CD4-positive, alpha-beta T cell treated with Interleukin-10 for 1 hour (primary cell): ENCODE measurements around the gene SV2B.
A peak's percentile ranks its signal among the peaks of the same experiment; 100 is the strongest.

ENCODE experiments used
- DNase-seq: peaks from one replicate; pipeline ENCODE4 v3.0.0-alpha.2; 2020

Gene SV2B

DNA sequence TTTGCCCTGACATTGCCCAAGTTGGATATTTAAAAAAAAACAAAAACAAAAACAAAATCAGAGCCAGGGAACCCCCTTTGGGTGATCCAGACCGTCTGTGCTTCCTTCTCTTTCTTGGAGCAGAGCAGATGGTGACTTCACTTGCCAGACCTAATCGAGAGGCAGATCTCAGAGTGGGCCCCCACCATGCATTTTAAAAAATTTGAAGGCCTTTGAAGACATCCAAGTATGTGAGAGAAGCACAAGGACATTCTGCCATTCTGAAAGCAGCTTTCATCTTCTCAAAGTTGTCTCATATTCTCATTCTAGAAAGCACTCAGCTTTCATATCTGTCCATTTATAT is 93.3 kb downstream of the SV2B start:
- DNase-seq = no peak

DNA sequence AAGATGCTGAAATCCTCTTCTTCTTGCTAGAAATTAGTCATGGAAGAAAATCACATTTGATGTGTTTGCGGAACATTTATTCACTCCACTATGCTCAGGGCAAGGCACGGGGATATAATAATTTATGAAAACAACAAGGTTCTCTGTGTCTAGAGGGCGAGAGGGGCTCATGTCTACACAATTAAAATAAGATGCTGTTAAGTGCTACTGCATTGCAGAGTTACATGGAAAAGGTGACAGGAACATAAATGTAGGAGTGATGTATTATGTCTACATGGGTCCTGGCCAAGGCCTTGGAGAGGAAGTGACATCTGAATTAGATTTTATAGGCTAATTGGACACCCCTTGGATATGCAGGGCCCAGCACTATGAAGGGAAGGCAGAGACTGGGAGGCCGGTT is 96.1 kb downstream of the SV2B start:
- DNase-seq = no peak

DNA sequence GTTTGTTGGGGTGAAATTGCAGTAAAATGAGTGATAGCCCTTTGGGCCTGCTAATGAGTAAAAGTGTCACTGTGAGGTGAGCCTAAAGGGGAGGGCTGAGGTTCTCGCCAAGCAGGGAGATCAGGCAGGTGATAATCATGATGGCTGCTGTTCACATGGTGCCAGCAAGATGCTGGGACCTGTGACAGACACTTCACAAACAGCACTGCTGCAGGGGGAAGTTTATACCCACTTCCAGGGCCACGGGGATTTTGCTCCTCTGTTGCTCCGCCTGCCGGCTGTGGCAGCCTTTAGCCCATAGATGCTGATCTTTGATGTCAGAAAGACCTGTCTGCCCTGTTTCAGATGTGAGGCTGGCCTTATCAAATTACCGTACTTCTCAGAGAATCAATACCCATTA is 96.7 kb downstream of the SV2B start:
- no peak for DNase-seq

- DNase-seq = no peak
Measured at GRCh38 chr15:91199511-91199910, 99.5 kb downstream of the SV2B start.

- no peak for DNase-seq
Measured at GRCh38 chr15:91200101-91200754, 100.2 kb downstream of the SV2B start.

- DNase-seq = no peak
Measured at GRCh38 chr15:91202510-91203102, 102.5 kb downstream of the SV2B start.

DNA sequence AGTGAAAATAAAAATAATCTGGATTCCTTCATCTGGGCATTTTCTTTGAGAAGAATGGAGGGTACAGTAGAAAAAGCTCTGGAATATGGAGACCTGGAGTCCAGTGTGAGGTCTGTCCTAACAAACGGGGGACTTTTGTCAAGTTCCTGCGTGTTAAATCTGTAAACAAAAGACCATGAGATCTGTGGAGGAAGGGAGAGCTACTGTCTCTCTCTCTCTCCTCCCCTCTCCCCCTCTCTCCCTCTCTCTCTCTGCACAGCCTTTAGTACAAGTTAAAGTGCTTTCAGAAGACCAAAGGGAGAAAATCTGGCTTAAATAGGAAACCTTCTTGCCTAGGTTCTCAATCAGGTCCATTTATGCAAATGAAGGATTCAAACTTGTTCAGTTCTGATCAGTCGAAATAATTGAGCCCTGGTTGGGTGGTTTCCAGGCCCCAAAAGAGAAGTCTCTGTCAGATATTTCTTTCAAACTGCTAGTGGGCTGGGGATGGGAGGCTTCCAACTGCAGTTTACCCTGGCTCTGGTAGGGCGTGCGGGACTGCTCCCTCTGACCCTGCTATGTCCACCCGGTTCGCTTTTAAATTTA is 103.7 kb downstream of the SV2B start:
- no peak for DNase-seq

GRCh38 chr15:91208371-91208770 is 108.3 kb downstream of the SV2B start:
- DNase-seq = no peak

DNA sequence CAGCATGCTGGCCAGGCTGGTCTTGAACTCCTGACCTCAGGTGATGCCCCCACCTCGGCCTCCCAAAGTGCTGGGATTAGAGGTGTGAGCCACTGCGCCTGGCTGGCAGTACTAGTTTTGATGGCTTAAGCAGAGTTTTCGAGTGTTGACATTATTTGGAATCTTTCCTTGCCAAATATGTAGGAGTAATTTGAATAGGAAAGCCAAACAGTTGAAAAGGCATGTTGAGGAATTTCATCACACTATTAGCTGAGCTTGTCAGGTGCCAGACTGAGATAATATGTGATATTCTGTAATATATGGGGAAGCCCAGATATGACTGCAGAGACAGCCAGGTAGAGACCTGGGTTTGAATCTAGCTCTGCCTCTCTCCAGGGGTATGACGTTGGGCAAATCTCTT is 109.3 kb downstream of the SV2B start:
- no peak for DNase-seq

- no peak for DNase-seq
Measured at GRCh38 chr15:91209726-91210125, 109.7 kb downstream of the SV2B start.

DNA sequence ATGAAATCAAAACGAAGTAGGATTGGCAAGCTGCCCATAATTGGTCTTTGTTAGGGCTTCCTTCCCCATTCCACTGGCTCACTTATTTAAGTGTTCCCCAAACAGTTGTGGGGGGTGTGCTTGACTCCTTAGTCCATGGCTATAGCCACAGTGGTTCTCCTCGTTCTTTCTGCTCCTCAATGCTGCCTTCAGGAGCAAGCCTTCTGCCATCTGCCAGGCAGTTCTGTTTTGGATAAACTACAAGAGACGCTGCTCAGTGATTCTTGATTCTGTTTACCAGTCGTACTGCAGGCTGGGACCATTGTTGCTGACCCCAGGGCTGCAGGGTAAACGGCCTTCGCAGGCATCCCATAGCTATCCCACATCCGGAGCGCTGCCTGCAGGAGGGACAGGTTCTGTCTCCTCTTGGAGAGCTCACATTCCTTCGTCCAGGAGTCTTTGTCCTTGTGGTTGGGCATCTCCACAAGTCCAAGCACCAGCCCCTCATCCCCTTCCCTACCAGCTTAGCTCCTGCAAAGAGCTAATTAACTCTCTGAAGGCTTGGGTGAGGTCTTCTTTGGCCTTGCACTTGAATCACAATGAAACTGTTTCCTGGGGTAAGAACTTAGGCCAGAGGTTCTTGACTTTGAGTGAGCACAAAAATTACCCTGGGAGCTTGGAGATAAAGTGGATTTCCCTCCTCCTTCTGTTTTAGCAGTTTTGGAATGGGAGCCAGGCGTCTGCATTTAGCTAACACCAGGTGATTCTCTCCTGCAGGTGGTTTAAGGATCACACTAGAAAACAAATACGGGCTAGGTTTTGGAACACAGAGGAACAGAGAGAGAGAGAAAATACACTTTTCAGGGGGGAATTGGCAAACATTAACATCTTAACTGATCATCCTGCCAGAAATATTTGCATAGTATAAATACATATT is 114.9 kb downstream of the SV2B start:
- no peak for DNase-seq

- no peak for DNase-seq
Measured at GRCh38 chr15:91216000-91216399, 115.9 kb downstream of the SV2B start.

DNA sequence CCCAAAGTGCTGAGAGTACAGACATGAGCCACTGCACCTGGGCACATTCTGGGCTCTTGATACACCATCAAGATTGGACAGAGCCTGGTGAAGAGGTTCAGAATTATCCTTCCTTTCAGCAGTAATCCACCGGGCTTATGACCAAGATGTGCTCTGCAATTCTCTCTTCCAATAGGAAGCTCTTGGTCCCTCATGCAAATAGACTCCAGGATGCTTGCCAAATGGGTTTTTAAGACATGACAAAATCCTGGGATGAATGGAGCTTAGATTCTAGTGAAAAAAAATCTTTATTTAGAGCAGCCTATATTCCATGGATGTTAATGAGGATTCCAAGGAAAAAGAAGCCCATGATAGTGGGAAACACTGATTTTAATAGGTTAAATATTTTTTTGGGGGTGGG is 119.1 kb downstream of the SV2B start:
- DNase-seq = no peak

DNA sequence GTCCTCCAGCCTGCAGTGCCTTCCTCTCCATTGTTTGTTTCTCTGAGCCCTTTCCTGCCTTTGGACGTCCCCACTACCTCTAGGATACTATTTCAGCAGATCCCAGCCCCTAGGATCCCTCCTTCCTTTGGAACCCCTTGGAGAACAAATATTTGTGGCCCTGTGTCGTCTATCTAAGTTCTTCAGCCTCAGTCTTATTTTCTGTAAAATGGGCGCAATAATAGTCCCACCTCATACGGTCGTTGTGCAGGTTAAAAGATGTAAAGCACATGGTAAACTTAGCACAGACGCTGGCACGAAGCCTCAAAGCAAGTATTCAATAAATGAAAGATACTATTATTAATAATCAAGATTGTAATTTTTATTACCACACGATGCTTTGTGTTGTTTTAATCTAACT is 122.0 kb downstream of the SV2B start:
- DNase-seq = no peak

GRCh38 chr15:91223863-91224262 is 123.8 kb downstream of the SV2B start:
- no peak for DNase-seq

DNA sequence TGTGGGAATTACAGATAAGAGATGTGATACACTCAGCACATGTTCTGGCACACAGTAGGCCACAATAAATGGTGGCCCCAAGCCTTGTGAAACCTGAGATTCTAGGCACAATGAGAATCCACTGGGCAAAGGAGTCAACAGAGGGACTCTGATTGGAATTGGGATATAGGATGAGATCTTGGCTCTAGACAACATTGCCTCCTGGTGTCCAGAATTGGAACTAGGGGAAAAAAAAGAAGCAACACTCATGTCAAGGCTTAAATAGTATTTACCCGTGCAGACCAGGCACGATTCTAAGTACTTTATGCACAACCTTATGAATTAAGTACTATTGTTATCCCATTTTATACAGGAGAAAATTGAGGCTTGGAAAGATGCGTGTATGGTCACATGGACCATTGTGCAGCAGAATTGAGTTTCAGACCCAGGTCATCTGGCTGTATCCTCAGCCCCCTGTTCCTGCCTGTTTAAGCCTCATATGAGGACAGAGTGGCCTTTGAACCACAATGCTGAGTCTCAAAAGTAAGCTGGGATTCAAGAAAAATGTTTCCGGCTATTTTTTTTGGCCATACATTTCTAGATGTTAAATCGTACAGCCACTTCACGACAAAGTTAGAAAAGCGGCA is 124.8 kb downstream of the SV2B start:
- peak; percentile 3 for DNase-seq

- no peak for DNase-seq
Measured at GRCh38 chr15:91225741-91226140, 125.7 kb downstream of the SV2B start.

- DNase-seq = no peak
Measured at GRCh38 chr15:91227117-91227516, 127.1 kb downstream of the SV2B start.

DNA sequence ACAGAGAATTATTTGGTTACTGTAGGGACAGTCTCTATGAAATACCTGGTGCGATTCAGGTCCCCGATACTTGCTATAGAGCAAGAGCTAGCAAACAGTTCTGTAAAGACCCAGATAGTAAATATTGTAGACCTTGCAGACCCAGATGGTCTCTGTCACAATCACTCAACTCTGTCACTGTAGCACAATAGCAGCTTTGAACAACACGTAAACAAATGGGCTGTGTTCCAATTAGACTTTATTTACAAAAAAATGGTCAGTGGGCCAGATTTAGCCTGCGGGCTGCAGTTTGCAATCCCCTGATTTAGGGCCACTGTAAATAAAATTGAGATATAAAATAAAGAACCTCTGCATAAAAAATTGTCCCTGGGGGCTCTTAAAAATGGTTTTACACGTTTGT is 127.7 kb downstream of the SV2B start:
- DNase-seq = no peak

GRCh38 chr15:91228383-91228782 is 128.3 kb downstream of the SV2B start:
- DNase-seq = no peak

- no peak for DNase-seq
Measured at GRCh38 chr15:91228890-91229289, 128.8 kb downstream of the SV2B start.

DNA sequence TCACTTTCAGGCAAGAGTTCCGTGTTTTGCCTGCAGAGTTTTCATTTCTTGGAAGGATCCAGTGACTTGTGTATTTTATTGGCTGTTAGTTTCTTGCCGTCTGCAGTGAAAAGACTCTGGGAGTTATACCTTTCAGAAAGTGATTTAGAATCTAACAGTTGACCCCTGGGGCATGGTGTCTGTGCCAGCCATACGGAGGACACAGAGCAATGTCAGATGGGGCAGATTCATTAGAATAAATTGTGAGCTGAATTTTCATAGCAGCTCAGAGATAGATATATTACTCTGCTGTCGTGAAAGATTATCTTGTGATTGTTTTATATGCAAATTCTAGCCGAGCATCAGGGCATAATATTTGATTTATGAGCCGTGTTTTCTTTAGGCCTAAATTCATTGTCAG is 131.6 kb downstream of the SV2B start:
- no peak for DNase-seq

DNA sequence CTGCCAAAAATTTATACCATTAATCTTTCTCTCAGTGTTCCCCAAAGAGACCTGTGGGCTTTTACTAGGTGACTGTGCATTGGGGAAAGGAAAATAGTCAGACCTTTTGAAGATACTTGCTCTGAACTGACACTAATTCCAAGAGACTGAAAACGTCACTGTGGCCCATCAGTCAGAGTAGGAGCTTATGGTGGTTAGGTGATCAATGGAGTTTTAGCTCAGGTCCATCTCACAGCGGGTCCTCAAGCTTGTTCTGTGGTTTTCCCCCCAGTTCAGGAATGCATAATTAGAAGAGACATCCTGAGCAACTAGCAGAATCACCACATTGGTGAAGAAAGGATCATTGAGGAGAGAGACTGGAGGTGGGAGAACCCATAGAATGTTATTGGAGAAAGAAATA is 134.7 kb downstream of the SV2B start:
- no peak for DNase-seq
